ENCODE measurements around the gene SPATA31D4.
"Not testable (repeated sequence)": the region's sequence is repeated elsewhere in the genome, so short reads cannot be mapped to it uniquely, and the experiment has no call there.

Gene SPATA31D4

GRCh38 chr9:81928305-81928704 lies at the start of gene SPATA31D4:
SPATA31D4 (plus strand) TSS chr9:81928428; CDS start chr9:81928514, 86 bp downstream.
- not testable (repeated sequence) for DNase-seq

GRCh38 chr9:81878530-81878929 lies 49.7 kb upstream of the SPATA31D4 start:
- no peak for DNase-seq

GRCh38 chr9:81879501-81879916 lies 48.7 kb upstream of the SPATA31D4 start:
- no peak for DNase-seq

GRCh38 chr9:81885602-81886001 lies 42.6 kb upstream of the SPATA31D4 start:
- DNase-seq: no peak

GRCh38 chr9:81886665-81887064 lies 41.6 kb upstream of the SPATA31D4 start:
- DNase-seq: no peak

GRCh38 chr9:81890104-81890503 lies 38.1 kb upstream of the SPATA31D4 start:
- no peak for DNase-seq

GRCh38 chr9:81892440-81892839 lies 35.8 kb upstream of the SPATA31D4 start:
- DNase-seq: no peak

GRCh38 chr9:81893929-81894328 lies 34.3 kb upstream of the SPATA31D4 start:
- no peak for DNase-seq

GRCh38 chr9:81894891-81895290 lies 33.3 kb upstream of the SPATA31D4 start:
- no peak for DNase-seq

- no peak for DNase-seq
Measured at GRCh38 chr9:81896070-81896469, 32.2 kb upstream of the SPATA31D4 start.

- DNase-seq: no peak
Measured at GRCh38 chr9:81898851-81899250, 29.4 kb upstream of the SPATA31D4 start.

GRCh38 chr9:81902196-81902595 lies 26.0 kb upstream of the SPATA31D4 start:
- DNase-seq: no peak

- no peak for DNase-seq
Measured at GRCh38 chr9:81902626-81903025, 25.6 kb upstream of the SPATA31D4 start.

- no peak for DNase-seq
Measured at GRCh38 chr9:81906671-81907070, 21.6 kb upstream of the SPATA31D4 start.

- DNase-seq: no peak
Measured at GRCh38 chr9:81912135-81912534, 16.1 kb upstream of the SPATA31D4 start.

GRCh38 chr9:81915801-81916505 lies 12.3 kb upstream of the SPATA31D4 start:
- no peak for DNase-seq

- DNase-seq: not testable (repeated sequence)
Measured at GRCh38 chr9:81918507-81918906, 9.7 kb upstream of the SPATA31D4 start.

- not testable (repeated sequence) for DNase-seq
Measured at GRCh38 chr9:81930147-81930546, 1.9 kb downstream of the SPATA31D4 start.

- not testable (repeated sequence) for DNase-seq
Measured at GRCh38 chr9:81933547-81933946, 5.3 kb downstream of the SPATA31D4 start.

GRCh38 chr9:81943393-81943792 lies 15.2 kb downstream of the SPATA31D4 start, which contains the start of gene SPATA31D3:
SPATA31D3 (plus strand) TSS chr9:81943500; CDS start chr9:81943586, 86 bp downstream.
- not testable (repeated sequence) for DNase-seq

GRCh38 chr9:81948650-81949049 lies 20.4 kb downstream of the SPATA31D4 start:
- DNase-seq: not testable (repeated sequence)

- DNase-seq: no peak
Measured at GRCh38 chr9:81953096-81953495, 24.9 kb downstream of the SPATA31D4 start.

GRCh38 chr9:81955625-81956024 lies 27.4 kb downstream of the SPATA31D4 start:
- no peak for DNase-seq

GRCh38 chr9:81964218-81965171 lies 36.3 kb downstream of the SPATA31D4 start:
- peak; percentile 38 for DNase-seq
